Middle frontal gyrus (tissue), 1 donor: ENCODE measurements around the gene KLK15.
"Not testable (repeated sequence)": the region's sequence is repeated elsewhere in the genome, so short reads cannot be mapped to it uniquely, and the experiment has no call there.

Experiments
- DNase-seq: peaks from one replicate; pipeline ENCODE4 v3.0.0-alpha.2; 2015; ENCODE audit warnings: low spot score; ENCODE audit errors: extremely low spot score

KLK15 gene

DNA sequence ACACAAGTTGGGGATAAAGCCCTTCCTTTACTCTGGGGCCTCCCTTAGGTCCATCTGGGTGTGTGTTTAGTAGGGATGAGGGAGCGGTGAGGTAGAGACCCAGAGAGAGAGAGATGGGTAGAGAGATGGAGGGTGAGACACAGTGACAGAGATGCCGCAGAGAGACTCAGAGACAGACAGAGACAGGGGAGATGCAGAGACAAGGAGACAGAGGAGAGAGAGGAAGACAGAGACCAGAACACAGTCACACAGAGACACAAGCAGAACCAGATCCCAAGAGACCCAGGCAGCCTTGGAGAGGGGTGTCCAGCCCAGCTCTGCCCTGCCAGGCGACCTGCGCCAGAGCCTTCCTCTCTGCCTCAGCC, 12.1 kb downstream of the KLK15 start:
- DNase-seq: no peak

DNA sequence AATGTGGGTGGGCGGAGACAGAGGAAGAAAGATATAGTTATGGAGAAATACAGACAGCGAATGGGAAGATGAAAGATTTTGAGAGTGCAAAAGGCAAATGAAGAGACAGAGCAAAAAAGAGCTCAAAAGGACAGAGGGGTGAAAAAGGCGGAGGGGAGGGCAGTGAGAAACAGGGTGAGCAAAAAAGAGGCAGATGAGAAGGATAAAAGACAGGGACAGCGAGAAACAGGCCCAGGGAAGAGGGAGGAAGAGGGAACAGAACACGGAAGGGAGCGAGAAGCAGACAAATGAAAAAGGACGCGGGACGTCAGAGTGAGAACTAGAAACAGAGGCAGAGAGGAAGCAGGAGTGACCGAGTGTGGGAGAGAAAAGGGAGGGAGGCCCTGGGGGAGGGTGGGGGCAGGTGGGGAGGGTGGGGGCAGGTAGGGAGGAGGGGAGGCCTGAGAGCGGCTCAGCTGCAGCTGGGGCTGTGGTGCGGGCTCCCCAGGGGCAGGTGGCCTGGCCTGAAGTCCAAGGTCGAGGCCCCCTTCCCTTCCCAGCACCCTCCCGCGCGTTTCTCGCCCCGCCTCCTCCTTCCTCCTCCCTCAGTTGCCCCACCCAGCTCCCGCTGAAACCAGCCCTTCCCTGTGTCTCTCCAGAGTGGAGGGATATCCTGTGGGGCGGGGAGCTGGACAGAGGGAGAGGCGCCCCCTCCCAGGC, 12.7 kb downstream of the KLK15 start:
- no peak for DNase-seq

DNA sequence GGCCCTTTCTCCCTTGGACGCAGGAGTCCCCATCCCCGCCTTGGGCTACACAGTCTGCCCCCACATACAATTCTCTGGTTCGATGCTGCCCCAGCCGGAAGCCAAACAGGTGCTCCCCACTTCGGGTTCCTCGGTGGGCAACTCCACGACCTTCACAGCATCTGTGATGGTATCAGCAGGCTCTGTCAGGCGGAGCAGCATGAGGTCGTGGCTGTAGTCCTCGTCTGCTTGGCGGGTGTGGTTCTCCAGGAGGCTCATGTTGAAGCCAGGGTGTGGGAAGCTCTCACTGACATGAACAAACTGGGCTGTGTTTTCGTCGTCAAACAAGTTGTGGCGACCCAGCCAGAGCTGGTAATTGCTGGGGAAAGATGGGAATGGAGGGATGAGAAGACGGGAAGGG, 13.3 kb downstream of the KLK15 start:
- no peak for DNase-seq

DNA sequence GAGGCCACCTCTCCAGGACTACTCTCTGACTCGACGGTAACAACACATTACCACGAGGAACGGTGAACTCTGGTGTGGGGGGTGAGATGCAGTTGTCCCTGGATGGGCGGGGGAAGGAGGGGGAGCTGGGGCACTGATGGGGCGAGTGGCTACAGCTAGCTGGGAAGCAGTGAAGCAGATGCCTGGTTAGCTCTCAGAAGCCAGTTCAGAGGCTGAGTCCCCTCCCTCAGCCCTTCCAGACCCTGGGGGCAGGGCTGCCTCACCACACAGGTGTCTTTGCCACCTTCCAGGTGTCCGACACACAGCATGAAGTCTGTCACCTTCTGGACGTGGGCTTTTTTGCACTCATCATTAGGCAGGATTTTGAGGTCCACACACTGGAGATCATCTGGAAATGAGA, 13.7 kb downstream of the KLK15 start:
- DNase-seq: no peak

DNA sequence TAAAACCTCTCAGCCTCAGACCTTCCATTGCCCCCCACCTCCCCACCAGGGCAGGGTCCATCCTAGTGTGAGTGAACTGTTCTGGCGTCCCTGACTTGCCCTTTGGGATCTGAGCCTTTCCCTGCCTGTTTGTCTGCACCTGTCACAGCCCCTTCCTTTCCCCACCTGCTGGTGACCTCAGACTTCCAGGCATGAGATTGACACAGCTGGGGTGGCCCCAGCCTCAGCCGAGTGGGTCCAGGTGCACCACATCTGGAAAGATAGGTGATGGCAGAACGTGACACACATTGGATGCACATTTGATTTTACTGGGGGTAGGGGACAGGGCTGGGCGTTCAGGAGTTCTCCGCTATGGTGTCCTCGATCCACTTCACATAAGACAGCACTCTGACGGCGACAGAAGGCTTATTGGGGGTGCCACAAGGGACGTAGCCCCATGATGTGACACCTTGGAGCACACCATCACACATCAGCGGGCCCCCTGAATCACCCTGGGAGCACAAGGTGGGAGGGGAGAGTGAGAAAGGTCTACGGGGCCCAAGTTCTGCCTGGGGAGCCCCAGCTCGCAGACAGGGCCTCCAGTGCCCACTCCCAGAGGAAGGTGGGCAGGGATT, 14.4 kb downstream of the KLK15 start:
- no peak for DNase-seq

DNA sequence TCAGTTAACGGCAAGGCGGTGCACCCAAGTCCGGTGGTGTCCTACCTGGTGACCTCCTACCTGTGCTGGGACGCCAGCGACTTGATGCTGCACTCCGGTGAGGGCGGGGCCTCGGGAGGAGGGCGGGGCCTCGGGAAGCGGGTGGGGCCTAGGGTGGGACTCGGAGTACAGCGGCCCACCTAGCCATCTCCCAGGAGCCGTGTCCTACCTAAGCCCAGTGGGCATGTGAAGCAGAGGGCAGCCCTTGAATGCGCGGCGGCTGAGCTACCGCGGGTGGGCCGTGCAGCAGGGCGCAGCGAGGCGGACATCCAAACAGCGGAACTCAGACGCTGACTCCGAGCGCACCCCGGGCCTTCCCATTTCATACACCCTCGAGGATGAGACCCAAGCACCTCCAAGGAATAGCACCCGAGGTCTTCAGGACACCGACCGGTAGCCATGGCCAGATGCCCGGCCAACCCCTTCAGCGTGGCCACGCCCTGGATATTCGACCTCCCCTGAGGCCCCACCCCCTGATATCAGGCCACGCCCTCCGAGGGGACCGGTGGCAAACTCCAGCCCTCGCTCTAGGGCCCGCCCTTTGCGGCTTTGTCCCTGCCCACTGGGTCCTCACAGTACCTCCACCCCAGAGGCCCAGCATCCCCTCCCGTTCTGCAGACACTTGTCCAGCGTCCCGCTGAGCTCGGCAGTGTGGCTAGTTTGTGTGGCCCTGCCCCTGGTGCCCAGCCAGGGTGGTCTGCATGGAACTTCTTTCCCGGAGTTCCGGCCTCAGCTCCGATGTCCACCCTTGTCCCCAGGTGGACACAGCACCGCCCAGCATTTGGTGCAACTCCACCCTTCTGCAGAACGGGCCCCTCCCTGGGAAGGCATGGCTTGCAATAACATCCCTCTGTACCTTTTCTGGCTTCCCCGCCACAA, 15.2 kb downstream of the KLK15 start:
- DNase-seq: no peak

DNA sequence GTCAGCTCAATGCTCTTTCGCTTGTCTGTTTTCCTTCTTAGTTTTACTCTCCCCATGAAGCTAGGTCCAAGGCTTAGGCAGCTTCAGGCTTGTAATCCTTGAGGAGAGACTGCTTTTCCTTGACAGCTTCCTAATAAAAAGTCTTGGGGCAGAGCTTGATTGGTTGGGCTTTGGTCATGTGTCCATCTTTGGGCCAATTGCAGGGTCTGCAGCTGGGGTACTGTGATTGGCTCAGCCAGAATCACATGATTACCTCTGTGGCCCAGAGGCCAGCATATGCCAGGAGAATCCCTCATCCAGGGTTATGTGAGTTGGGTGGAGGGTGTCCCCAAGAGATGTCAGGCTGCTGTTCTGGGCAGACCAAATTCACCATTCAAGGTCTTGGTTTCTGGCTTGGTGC, 17.9 kb downstream of the KLK15 start:
- DNase-seq: no peak

DNA sequence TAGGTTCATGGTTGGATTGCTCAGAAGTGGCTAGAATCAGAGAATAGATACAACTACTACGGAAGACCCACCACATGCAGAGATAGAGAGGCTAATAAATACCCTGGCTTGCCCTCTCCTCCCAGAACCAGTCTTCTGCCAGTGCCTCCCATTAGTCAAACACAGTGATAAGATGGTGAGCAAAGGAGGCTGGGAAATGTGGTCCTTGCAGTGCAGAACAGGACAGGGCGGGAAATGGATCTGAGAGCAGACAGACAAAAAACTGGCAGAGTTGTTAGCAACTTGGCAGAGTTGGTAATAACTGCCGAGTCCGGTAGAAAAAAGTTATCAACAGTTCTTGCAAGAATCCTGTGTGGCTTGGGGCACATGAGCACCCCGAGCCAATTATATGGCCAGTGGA, 18.5 kb downstream of the KLK15 start:
- DNase-seq: no peak

DNA sequence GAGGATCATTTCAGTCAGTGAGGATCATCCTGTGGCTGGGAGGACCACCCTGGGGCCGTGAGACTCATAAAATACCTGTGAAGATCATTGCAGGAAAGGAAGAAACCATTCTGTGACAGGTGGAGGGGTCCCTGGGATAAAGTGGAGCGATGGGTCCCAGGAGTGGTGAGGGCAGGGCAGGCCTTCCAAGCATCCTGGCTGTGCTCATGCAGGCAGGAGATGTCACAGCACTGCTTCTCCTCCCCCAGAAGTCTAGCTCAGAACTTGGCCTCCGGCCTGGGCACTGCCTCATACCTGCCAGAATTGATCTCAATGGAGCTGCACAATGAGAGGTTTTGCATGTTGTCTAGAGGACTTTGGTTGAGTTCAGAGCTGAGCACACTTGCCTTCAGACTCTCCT, 20.9 kb downstream of the KLK15 start:
- DNase-seq: no peak

DNA sequence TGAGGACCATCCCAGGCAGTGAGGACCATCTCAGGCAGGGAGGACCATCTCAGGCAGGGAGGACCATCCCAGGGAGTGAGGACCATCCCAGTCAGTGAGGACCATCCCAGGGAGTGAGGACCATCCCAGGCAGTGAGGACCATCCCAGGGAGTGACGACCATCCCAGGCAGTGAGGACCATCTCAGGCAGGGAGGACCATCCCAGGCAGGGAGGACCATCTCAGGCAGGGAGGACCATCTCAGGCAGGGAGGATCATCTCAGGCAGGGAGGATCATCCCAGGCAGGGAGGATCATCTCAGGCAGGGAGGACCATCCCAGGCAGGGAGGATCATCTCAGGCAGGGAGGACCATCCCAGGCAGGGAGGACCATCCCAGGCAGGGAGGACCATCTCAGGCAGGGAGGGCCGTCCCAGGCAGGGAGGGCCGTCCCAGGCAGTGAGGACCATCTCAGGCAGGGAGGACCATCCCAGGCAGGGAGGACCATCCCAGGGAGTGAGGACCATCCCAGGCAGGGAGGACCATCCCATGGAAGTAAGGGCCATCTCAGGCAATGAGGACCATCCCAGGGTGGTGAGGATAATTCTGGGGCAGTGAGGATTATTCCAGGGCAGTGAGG, 21.6 kb downstream of the KLK15 start:
- DNase-seq: not testable (repeated sequence)

DNA sequence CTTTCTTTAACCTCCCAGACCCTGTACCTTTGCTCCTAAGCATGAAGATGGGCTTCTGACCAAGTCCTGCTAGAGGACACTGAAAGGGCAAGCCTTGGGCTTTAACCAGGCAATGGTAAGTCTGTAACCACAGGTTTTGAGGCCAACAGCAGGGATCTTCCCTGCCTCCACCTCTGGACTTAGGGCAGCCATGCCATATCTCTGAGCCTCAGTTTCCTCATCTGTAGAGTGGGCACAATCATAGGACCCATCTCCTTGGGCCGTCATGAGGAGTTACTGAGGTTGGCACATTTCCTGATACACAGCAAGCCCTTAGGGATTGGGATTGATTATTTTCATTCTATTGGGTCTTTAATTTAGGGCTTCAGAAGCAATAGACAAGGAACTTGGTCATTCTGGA, 24.5 kb downstream of the KLK15 start:
- no peak for DNase-seq

DNA sequence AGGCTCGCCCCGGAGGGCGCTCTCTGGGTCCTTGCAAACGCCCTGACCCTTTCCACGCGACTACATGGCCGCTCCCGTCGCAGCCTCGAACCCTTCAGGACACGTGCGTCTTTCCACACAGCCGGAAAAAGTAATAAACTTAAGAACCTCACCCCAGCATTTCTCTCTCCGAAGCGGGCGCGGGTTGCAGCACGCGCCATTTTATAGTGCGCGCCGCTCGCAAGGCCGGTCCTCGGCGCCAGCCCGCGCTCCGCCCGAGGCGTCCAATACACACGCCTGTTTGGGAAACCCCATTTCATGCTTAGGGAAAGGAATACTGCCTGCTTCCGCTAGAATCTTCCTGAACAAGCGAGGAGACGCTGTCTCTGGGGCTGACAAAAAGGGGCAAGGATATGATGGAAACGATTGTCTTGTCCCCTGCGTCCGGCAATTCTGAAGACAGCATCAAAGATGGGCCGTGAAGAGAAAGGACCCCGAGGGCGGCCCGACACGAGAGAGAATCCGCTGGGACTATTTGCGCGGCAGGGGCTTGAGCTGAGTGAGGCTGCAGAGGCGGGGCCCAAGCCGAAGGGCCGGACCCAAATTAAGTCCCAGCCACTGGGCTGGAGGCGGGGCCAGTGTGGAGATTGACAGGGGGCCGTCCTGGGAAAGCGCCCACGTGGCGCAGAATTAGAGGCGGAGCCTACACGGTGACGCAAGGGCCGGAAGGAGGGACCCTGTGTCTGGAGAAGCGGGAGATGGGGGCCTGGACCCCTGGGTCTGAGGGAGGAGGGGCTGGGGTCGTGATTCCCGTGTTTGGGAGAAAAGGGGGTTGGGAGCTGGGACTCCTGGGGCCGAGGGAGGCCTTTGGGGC, 28.7 kb downstream of the KLK15 start:
- DNase-seq: peak; percentile 93

DNA sequence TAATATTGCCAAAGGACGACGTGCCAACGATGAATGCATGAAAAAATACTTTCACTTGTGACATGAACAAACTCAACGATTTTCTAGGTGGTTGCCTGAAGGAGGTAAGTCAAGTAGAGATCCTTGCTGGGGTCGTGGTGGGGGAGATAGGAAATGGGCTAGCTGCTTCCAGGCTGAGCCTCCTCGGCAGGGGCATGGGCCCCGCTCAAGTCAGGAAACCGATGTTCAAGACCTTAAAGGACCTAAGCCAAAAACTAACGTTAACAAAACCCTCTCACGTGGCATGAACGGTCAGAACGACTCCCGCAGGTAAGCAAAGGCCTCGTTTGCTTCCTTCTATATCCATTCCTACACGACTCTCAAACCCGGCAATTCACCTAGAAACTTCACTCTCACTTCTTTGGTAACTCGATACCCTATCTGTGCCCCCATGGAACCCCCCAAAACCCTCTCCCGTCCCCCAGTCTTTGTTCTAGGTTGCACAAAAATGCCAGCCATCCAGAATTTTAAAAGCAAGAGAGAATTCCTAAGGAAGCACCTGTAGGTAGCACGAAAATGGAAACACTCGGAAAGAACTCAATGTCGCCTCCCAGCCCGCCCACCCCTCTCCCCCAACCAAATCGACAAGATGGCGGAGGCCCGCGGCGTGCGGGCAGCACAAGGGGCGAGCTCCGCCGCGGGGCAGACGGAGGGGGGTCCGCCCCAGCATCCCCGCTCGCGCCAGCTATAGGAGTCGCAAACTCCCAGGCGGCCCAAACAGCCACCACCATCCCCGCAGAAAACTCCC, 29.5 kb downstream of the KLK15 start:
- no peak for DNase-seq

DNA sequence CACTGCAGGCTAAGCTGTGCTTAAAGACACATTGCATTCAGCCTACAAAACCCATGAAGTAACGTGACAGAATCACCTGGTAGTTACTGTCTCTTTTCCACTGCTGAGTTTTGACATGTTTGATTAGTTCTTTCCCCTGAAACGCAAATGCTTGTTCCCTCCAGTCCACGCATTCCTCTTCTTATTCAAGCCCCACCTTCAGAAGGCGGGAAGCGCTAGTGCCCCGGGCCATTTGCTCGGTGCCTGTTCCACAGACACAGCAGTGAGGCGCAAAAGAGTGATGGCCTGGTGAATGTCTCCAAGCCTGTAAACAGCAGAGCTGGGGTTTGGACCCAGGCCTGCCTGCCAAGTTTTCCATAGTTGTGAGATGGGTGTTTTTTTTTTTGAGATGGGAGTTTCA, 32.3 kb downstream of the KLK15 start:
- no peak for DNase-seq

DNA sequence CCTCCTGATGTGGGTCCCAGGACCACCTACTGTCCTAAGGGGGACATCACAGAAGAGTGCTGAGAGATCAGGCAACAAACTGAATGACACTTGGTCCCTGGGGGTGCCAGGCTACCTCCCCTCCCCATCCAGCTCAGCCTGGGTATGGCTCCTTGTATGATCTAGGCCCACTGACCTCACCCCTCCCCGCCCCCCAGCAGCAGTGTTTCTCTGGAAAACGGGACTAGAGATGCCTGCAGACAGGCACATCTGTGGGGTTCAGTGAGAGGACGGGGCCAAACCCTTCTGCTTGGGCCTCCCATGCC, 33.9 kb downstream of the KLK15 start:
- no peak for DNase-seq

DNA sequence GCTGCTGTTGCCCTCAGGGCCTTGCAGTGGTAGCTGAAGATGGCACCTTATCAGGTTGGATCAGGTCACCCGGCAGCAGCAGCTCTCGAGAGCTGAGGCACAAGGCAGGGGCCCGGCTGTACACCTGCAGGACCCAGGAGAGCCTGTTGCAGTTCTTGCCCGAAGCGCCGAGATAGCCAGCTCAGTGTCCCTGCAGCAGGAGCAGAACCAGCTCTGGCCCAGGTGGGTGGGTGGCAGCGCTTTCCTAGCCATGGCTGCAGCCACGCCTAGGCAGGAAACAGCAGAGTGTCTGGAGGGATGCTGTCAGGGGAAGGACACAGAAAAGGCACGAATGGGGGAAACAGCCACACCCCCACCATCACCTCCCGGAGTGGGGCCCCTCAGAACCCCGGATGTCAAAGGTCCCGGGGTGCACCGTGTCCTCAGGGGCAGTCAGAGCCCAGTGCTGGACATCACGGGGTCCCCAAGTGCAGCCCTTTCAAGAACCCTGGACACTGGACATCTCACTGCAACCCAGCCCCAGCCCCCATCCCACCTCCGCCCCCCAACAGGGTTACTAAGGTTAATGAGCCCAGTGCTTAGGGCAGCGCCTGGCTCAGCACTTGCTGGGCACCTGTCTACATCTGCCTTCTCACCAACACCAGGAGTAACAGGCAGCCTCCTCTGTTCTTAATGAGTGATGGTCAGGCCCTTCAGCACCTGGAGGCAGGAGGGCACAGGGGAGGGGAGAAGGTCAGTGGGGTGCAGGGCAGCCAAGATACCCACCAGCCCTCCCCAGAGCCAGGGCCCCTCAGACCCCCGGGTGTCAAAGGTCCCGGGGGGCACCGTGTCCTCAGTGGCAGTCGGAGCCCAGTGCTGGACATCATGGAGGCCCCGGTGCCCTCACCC, 34.5 kb downstream of the KLK15 start:
- DNase-seq: no peak

DNA sequence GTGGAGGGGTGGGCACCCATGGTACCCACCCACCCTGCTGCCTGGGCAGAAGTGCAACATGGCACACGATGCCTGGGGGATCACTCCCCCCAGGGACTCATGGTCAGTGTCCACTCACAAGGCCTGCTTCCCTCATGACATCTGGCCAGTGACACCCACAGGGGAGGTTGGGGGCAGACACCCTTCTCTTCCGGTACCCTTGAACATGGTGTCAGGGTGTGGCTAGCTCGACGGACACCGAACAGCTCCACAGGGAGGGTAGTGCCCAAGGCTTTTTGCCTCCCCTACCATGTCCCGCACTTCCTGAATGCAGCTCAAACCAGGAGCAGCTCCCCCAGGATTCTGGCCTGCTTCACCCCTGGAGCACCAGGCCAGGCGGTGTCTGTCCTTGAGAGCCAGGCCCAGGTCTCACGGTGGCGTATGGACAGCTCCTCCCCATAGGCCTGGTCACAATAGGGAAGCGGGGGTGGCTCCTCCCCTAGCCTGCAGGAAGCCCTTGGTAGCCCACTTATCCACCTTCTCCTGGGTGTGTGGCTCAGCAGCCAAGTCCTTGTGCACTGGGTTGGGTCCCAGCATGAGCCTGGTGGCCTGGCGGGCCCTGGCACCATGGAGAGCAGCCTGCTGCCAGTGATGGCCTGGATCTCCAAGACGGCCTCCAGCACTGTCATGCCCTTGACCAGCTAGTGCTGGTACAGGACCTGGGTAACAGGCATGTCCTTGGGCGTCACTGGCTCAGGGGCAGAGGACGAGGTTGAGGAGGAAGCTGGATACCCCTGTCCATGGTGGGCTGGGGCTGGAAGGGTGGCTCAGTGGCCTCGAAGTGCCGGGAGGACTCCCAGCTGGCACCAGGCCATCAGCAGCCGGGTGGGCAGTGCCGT, 35.4 kb downstream of the KLK15 start:
- DNase-seq: no peak

DNA sequence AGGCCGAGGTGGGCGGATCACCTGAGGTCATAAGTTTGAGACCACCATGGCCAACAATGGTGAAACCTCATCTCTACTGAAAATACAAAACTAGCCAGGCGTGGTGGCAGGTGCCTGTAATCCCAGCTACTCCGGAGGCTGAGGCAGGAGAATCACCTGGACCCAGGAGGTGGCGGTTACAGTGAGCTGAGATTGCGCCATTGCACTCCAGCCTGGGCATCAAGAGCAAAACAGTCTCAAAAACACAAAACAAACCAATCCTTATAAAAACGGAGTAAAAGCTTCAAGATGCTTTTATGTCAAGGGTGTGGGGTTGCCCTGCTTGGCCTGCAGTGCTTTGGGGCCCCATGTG, 36.0 kb downstream of the KLK15 start:
- DNase-seq: no peak
